Hematopoietic multipotent progenitor cell (in vitro differentiated cells): ENCODE data around the gene AGBL4. TPM values are rescaled to one million over a fixed set of nuclear protein-coding genes. Genes with fewer than 3 reads are reported as not detected.

Experiments used
- DNase-seq, 3 donors: peaks; one replicate each; pipeline ENCODE4 v3.0.0-alpha.2; 2011 to 2015; ENCODE audit warnings: low read depth in 2 of 3, low spot score in 2 of 3
- total RNA-seq: library from RNA; depleted of rRNA; stranded (reverse); fragments of >200 nt; gene quantifications from one replicate; pipeline ENCODE4 v1.2.3, GENCODE V29; 2012

Gene AGBL4
- total RNA-seq, 1 donor = 0.54 TPM

GRCh38 chr1:48695161-48695560 is 1328.6 kb downstream of the AGBL4 start:
- DNase-seq = no peak

- no peak for DNase-seq
These were observed 1330.0 kb downstream of the AGBL4 start for GRCh38 chr1:48693674-48694320.

GRCh38 chr1:48693180-48693579 is 1330.6 kb downstream of the AGBL4 start:
- DNase-seq = no peak

- no peak for DNase-seq
These were observed 1331.5 kb downstream of the AGBL4 start for GRCh38 chr1:48692235-48692634.

- DNase-seq = no peak
These were observed 1332.2 kb downstream of the AGBL4 start for GRCh38 chr1:48691429-48692001.

GRCh38 chr1:48688102-48688760 is 1335.5 kb downstream of the AGBL4 start:
- DNase-seq = peak in 1 of 3 donors; percentile 33

- DNase-seq = no peak
These were observed 1336.3 kb downstream of the AGBL4 start for GRCh38 chr1:48687282-48688045.

- no peak for DNase-seq
These were observed 1337.6 kb downstream of the AGBL4 start for GRCh38 chr1:48686159-48686558.

GRCh38 chr1:48684381-48684780 is 1339.4 kb downstream of the AGBL4 start:
- DNase-seq = no peak

GRCh38 chr1:48683839-48684238 is 1339.9 kb downstream of the AGBL4 start:
- DNase-seq = no peak

GRCh38 chr1:48681476-48682305 is 1342.1 kb downstream of the AGBL4 start:
- DNase-seq = no peak

GRCh38 chr1:48680411-48681035 is 1343.2 kb downstream of the AGBL4 start:
- DNase-seq = no peak

GRCh38 chr1:48679859-48680258 is 1343.9 kb downstream of the AGBL4 start:
- no peak for DNase-seq

- no peak for DNase-seq
These were observed 1344.8 kb downstream of the AGBL4 start for GRCh38 chr1:48678710-48679505.

GRCh38 chr1:48677306-48678287 is 1346.2 kb downstream of the AGBL4 start:
- DNase-seq = peak in 2 of 3 donors; percentile 51 to 66

GRCh38 chr1:48676822-48677221 is 1346.9 kb downstream of the AGBL4 start:
- no peak for DNase-seq

- DNase-seq = no peak
These were observed 1347.4 kb downstream of the AGBL4 start for GRCh38 chr1:48676376-48676775.

- no peak for DNase-seq
These were observed 1348.5 kb downstream of the AGBL4 start for GRCh38 chr1:48675251-48675650.
